Measurements from ENCODE around the gene CCDC34.

- TF ChIP-seq EZH2 (optimal IDR thresholded peaks at IDR 0.05; ENCODE audit: low read depth, low read length) (no peak), CTCF (IDR thresholded peaks at IDR 0.05; ENCODE audit: low read length) (no peak), EZH2phosphoT487 (IDR thresholded peaks at IDR 0.05; ENCODE audit: low read length) (no peak)
These were observed 67.1 kb downstream of the CCDC34 start for GRCh38 chr11:27295928-27296327.
